Measurements from ENCODE around the gene SPAG5. TPM values are rescaled to one million over a fixed set of nuclear protein-coding genes. Genes with fewer than 3 reads are reported as not detected.
A peak's percentile ranks its signal among the peaks of the same experiment; 100 is the strongest.

Gene SPAG5
- total RNA-seq, 4 donors from 2014 or later: 5.7 to 11.4 (median 7.6) TPM

GRCh38 chr17:28571361-28572122 is 27.3 kb downstream of the SPAG5 start, which contains the start of gene PIGS:
Gene PIGS (minus strand): TSS chr17:28571524. CDS start chr17:28571496, 28 bp downstream.
- Histone ChIP-seq H3K27me3 (no peaks in the 10 kb centered on the region), H3K36me3 (peaks cover 0 to 23% (median 0%) of the 10 kb centered on the region in 3 donors), H3K9me3 (no peaks in the 10 kb centered on the region), H3K4me3 (peak within 1 kb of the TSS; percentile 61 to 98 (median 69)), H3K4me1 (peaks cover 0 to 49% (median 19%) of the 10 kb centered on the region in 4 donors), H3K27ac (peak within 1 kb of the TSS; percentile 44 to 95 (median 86))
- TF ChIP-seq CTCF (IDR thresholded peaks at IDR 0.05) (no peak), POLR2A (IDR thresholded peaks at IDR 0.05) (peak; percentile 18 to 82), EP300 (IDR thresholded peaks at IDR 0.05) (peak in 1 of 2 donors; percentile 89)
- 1 to 2% methylated on average over 24 to 26 of the region's 49 CpGs for WGBS, 2 donors
- DNase-seq (ENCODE audit: low spot score in 2 of 2): peak; percentile 82 to 84

GRCh38 chr17:28570716-28571360 is 28.0 kb downstream of the SPAG5 start:
- 0 to 1% methylated on average over 17 to 31 of the region's 39 CpGs for WGBS, 2 donors
- Histone ChIP-seq H3K27ac (peak overlapping the region; percentile 44 to 95 (median 86)), H3K4me1 (peaks cover 0 to 46% (median 18%) of the 10 kb centered on the region in 4 donors), H3K27me3 (no peaks in the 10 kb centered on the region), H3K4me3 (peak overlapping the region; percentile 61 to 98 (median 69)), H3K9me3 (no peaks in the 10 kb centered on the region), H3K36me3 (peaks cover 0 to 23% (median 0%) of the 10 kb centered on the region in 3 donors)
- no peak for DNase-seq (ENCODE audit: low spot score in 2 of 2)
- TF ChIP-seq CTCF (IDR thresholded peaks at IDR 0.05) (no peak), EP300 (IDR thresholded peaks at IDR 0.05) (no peak), POLR2A (IDR thresholded peaks at IDR 0.05) (no peak)

- peaks cover 0 to 21% (median 0%) of the 10 kb centered on the region in 3 donors for H3K36me3 ChIP-seq
- H3K4me3 ChIP-seq: no peak overlapping the region
- WGBS, 2 donors: 97 to 100% methylated on average over 1 of the region's 1 CpG
- H3K4me1 ChIP-seq: peaks cover 0 to 38% (median 17%) of the 10 kb centered on the region in 4 donors
- H3K27ac ChIP-seq: no peak overlapping the region
- no peaks in the 10 kb centered on the region for H3K9me3 ChIP-seq
- no peaks in the 10 kb centered on the region for H3K27me3 ChIP-seq
- no peak for DNase-seq (ENCODE audit: low spot score in 2 of 2)
- TF ChIP-seq CTCF (IDR thresholded peaks at IDR 0.05): no peak
- no peak for TF ChIP-seq POLR2A (IDR thresholded peaks at IDR 0.05)
- TF ChIP-seq EP300 (IDR thresholded peaks at IDR 0.05): no peak
These were observed 29.4 kb downstream of the SPAG5 start for GRCh38 chr17:28569446-28569845.

- Histone ChIP-seq H3K4me1 (peaks cover 0 to 42% (median 17%) of the 10 kb centered on the region in 4 donors), H3K27me3 (no peaks in the 10 kb centered on the region), H3K27ac (no peak overlapping the region), H3K4me3 (no peak overlapping the region), H3K36me3 (peaks cover 0 to 28% (median 0%) of the 10 kb centered on the region in 3 donors), H3K9me3 (no peaks in the 10 kb centered on the region)
- TF ChIP-seq EP300 (IDR thresholded peaks at IDR 0.05) (no peak), POLR2A (IDR thresholded peaks at IDR 0.05) (no peak), CTCF (IDR thresholded peaks at IDR 0.05) (no peak)
- 76 to 82% methylated on average over 3 of the region's 3 CpGs for WGBS, 2 donors
- no peak for DNase-seq (ENCODE audit: low spot score in 2 of 2)
These were observed 31.2 kb downstream of the SPAG5 start for GRCh38 chr17:28567604-28568003.

- DNase-seq (ENCODE audit: low spot score in 2 of 2): no peak
- Histone ChIP-seq H3K36me3 (peaks cover 4 to 65% (median 22%) of the 10 kb centered on the region in 3 donors), H3K4me3 (no peak overlapping the region), H3K9me3 (no peaks in the 10 kb centered on the region), H3K4me1 (peaks cover 0 to 18% (median 2%) of the 10 kb centered on the region in 4 donors), H3K27me3 (no peaks in the 10 kb centered on the region), H3K27ac (peak overlapping the region in 1 of 4 donors; percentile 44)
- no peak for TF ChIP-seq EP300 (IDR thresholded peaks at IDR 0.05)
- TF ChIP-seq POLR2A (IDR thresholded peaks at IDR 0.05): no peak
- no peak for TF ChIP-seq CTCF (IDR thresholded peaks at IDR 0.05)
- WGBS, 2 donors: 71 to 75% methylated on average over 3 of the region's 3 CpGs
These were observed 35.4 kb downstream of the SPAG5 start for GRCh38 chr17:28563475-28563874.

Measured in tibial nerve (tissue), 4 donors.